ENCODE data around the gene LYSMD2. TPM values are rescaled to one million over a fixed set of nuclear protein-coding genes. Genes with fewer than 3 reads are reported as not detected.

The LYSMD2 gene
- polyA plus RNA-seq, 2 donors, result 5.2 to 5.9 TPM

DNA sequence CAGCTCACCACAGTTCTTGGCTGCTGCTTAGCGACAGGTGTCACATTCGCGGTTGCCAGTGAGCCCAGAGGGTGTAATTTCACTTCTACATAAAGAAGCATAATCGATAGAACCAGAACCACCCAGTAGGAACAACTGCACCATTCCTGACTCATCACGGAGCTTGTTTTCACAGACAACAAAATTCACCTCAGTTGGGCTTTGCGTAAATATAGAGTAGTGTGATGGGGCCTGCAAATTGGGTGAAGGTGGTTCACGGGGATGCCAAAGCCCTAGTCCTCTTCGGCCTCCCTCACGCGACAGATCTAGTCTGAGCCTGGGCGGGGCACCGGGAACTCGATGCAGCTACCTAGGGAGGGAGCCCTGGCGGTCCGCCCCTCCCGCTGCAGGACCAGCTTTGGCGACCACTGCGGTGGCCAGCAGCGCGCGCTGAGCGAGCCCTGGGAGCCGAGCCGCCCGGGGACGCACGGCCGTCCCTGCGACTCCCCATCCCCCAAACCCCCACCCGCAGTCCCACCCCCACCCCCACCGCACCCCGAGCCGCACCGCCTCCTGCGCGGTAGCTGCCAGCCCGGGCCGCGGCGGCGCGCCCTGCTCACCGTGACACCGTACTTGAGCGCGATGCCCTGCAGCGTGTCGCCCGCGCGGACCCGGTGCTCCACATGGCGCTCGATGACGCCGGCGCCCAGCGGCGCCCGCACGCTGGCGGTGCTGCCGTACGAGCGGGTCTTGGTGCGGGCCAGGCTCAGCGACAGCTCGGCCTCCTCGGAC lies 519 bp downstream of the LYSMD2 start:
- peak overlapping the region; percentile 84 to 86 for H3K27ac ChIP-seq (ENCODE audit: low read depth in 2 of 2, low read length in 1 of 2)
- H3K9me3 ChIP-seq (ENCODE audit: control insufficient read depth in 2 of 2, insufficient read depth in 1 of 2, low read depth in 1 of 2, low read length in 1 of 2), result no peaks in the 10 kb centered on the region
- H3K27me3 ChIP-seq (ENCODE audit: control insufficient read depth in 1 of 2, insufficient read depth in 2 of 2, low read length in 2 of 2), result no peaks in the 10 kb centered on the region
- peaks cover 2% of the 10 kb centered on the region in 2 donors for H3K4me1 ChIP-seq (ENCODE audit: control insufficient read depth in 2 of 2, insufficient read depth in 2 of 2, low read length in 1 of 2)
- peaks cover 0 to 3% of the 10 kb centered on the region in 2 donors for H3K36me3 ChIP-seq (ENCODE audit: control insufficient read depth in 2 of 2, insufficient read depth in 2 of 2, low read length in 1 of 2)
- peak overlapping the region; percentile 62 to 71 for H3K4me3 ChIP-seq (ENCODE audit: low read depth in 1 of 2, low read length in 2 of 2)
- 1% methylated on average over 64 to 69 of the region's 69 CpGs for WGBS, 2 donors

DNA sequence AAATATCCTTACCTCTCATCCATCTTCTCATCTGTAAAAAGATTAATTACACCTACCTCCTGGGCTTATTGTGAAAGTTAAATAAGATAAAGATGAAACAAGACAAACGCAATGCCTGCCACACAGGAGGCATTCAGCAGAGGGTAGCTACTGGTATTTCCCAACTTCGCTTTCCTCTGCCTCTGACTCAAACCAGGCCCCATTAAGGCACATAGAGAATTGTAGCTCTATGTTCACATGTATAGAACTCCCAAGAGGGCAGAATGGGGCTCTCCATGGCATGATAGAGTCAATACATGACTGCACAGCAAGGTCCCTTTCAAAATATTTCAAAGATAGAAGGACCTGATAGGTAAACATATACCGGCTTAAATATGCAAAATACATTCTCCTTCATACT lies 1.4 kb downstream of the LYSMD2 start:
- Histone ChIP-seq H3K4me1 (ENCODE audit: control insufficient read depth in 2 of 2, insufficient read depth in 2 of 2, low read length in 1 of 2) (peaks cover 3% of the 10 kb centered on the region in 2 donors), H3K36me3 (ENCODE audit: control insufficient read depth in 2 of 2, insufficient read depth in 2 of 2, low read length in 1 of 2) (peaks cover 0 to 3% of the 10 kb centered on the region in 2 donors), H3K9me3 (ENCODE audit: control insufficient read depth in 2 of 2, insufficient read depth in 1 of 2, low read depth in 1 of 2, low read length in 1 of 2) (no peaks in the 10 kb centered on the region), H3K4me3 (ENCODE audit: low read depth in 1 of 2, low read length in 2 of 2) (peak overlapping the region in 1 of 2 donors; percentile 62), H3K27ac (ENCODE audit: low read depth in 2 of 2, low read length in 1 of 2) (no peak overlapping the region), H3K27me3 (ENCODE audit: control insufficient read depth in 1 of 2, insufficient read depth in 2 of 2, low read length in 2 of 2) (no peaks in the 10 kb centered on the region)
- 40 to 46% methylated on average over 3 of the region's 3 CpGs for WGBS, 2 donors

- peaks cover 3% of the 10 kb centered on the region in 2 donors for H3K4me1 ChIP-seq (ENCODE audit: control insufficient read depth in 2 of 2, insufficient read depth in 2 of 2, low read length in 1 of 2)
- H3K36me3 ChIP-seq (ENCODE audit: control insufficient read depth in 2 of 2, insufficient read depth in 2 of 2, low read length in 1 of 2), result peaks cover 0 to 3% of the 10 kb centered on the region in 2 donors
- WGBS, 2 donors, result 49 to 67% methylated on average over 5 of the region's 5 CpGs
- H3K27ac ChIP-seq (ENCODE audit: low read depth in 2 of 2, low read length in 1 of 2), result no peak overlapping the region
- H3K9me3 ChIP-seq (ENCODE audit: control insufficient read depth in 2 of 2, insufficient read depth in 1 of 2, low read depth in 1 of 2, low read length in 1 of 2), result no peaks in the 10 kb centered on the region
- no peak overlapping the region for H3K4me3 ChIP-seq (ENCODE audit: low read depth in 1 of 2, low read length in 2 of 2)
- no peaks in the 10 kb centered on the region for H3K27me3 ChIP-seq (ENCODE audit: control insufficient read depth in 1 of 2, insufficient read depth in 2 of 2, low read length in 2 of 2)
Measured at GRCh38 chr15:51735228-51736010, 2.0 kb downstream of the LYSMD2 start.

DNA sequence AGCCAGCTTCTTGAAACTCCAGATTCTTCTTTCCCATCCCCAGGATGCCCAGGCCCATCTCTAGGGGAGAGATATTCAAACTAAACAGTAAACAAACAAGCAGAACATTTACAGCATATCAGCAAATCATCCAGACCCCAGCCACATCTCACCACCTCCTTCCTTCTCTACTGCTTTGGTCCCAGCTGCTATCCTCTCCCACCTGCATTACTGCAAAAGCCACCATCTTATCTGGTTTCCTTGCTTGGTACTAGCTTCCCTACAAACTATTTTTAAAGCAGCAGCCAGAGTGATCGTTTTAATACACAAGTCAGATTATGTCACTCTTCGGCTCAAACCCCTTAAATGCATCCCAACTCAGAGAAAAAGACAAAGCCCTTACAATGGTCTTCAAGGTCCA lies 4.8 kb downstream of the LYSMD2 start:
- H3K4me1 ChIP-seq (ENCODE audit: control insufficient read depth in 2 of 2, insufficient read depth in 2 of 2, low read length in 1 of 2), result peaks cover 3 to 5% of the 10 kb centered on the region in 2 donors
- no peaks in the 10 kb centered on the region for H3K9me3 ChIP-seq (ENCODE audit: control insufficient read depth in 2 of 2, insufficient read depth in 1 of 2, low read depth in 1 of 2, low read length in 1 of 2)
- peaks cover 0 to 3% of the 10 kb centered on the region in 2 donors for H3K36me3 ChIP-seq (ENCODE audit: control insufficient read depth in 2 of 2, insufficient read depth in 2 of 2, low read length in 1 of 2)
- no peak overlapping the region for H3K27ac ChIP-seq (ENCODE audit: low read depth in 2 of 2, low read length in 1 of 2)
- no peaks in the 10 kb centered on the region for H3K27me3 ChIP-seq (ENCODE audit: control insufficient read depth in 1 of 2, insufficient read depth in 2 of 2, low read length in 2 of 2)
- no peak overlapping the region for H3K4me3 ChIP-seq (ENCODE audit: low read depth in 1 of 2, low read length in 2 of 2)
- 72 to 83% methylated on average over 2 of the region's 2 CpGs for WGBS, 2 donors

- WGBS, 2 donors, result 19 to 23% methylated on average over 5 of the region's 5 CpGs
- peaks cover 0 to 3% of the 10 kb centered on the region in 2 donors for H3K36me3 ChIP-seq (ENCODE audit: control insufficient read depth in 2 of 2, insufficient read depth in 2 of 2, low read length in 1 of 2)
Measured at GRCh38 chr15:51731549-51732267, 5.7 kb downstream of the LYSMD2 start.

DNA sequence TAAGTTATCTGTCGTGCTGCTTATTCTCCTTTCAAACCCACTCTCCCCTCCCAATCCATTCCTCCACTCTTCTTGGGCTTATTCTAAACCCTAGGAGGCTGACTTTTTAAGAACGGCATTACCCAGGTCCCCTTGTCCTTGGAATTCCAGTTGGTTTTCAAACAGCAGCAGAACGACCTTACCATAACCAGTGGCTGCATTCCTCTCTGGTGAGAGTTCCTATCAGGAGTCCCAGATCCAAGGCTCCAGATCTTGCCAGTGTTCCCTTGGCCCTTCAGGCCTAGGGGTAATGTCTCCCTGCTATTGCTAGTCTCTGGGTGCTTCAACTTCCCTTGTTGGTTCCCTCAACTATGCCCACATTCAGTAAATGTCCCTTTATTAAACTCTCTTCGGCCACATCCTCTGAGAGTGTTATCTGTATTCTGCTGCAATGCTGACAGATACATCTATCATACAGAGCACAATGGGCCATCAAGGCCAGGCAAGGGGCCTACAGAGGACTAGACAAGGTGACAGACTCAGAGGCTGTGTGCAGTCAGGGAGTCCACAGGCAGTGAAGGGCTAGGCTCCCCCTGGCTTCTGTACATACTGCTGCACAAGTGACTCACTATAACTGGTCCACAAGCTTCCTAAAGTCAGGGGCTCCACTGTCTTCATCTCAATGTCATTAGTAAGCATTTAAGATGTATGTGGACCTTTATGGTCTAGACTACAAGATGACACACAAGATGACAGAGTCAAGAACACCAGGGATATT lies 10.1 kb downstream of the LYSMD2 start:
- H3K36me3 ChIP-seq (ENCODE audit: control insufficient read depth in 2 of 2, insufficient read depth in 2 of 2, low read length in 1 of 2), result no peaks in the 10 kb centered on the region
- no peak overlapping the region for H3K4me3 ChIP-seq (ENCODE audit: low read depth in 1 of 2, low read length in 2 of 2)
- H3K4me1 ChIP-seq (ENCODE audit: control insufficient read depth in 2 of 2, insufficient read depth in 2 of 2, low read length in 1 of 2), result peaks cover 5 to 9% of the 10 kb centered on the region in 2 donors
- 76 to 85% methylated on average over 4 of the region's 4 CpGs for WGBS, 2 donors
- no peaks in the 10 kb centered on the region for H3K27me3 ChIP-seq (ENCODE audit: control insufficient read depth in 1 of 2, insufficient read depth in 2 of 2, low read length in 2 of 2)
- no peaks in the 10 kb centered on the region for H3K9me3 ChIP-seq (ENCODE audit: control insufficient read depth in 2 of 2, insufficient read depth in 1 of 2, low read depth in 1 of 2, low read length in 1 of 2)
- no peak overlapping the region for H3K27ac ChIP-seq (ENCODE audit: low read depth in 2 of 2, low read length in 1 of 2)

More at GRCh38 chr15:51731549-51732267, 5.7 kb downstream of the LYSMD2 start:
- no peaks in the 10 kb centered on the region for H3K9me3 ChIP-seq (ENCODE audit: control insufficient read depth in 2 of 2, insufficient read depth in 1 of 2, low read depth in 1 of 2, low read length in 1 of 2)
- H3K27me3 ChIP-seq (ENCODE audit: control insufficient read depth in 1 of 2, insufficient read depth in 2 of 2, low read length in 2 of 2), result no peaks in the 10 kb centered on the region
- H3K4me3 ChIP-seq (ENCODE audit: low read depth in 1 of 2, low read length in 2 of 2), result peak overlapping the region; percentile 10 to 34
- peaks cover 5% of the 10 kb centered on the region in 2 donors for H3K4me1 ChIP-seq (ENCODE audit: control insufficient read depth in 2 of 2, insufficient read depth in 2 of 2, low read length in 1 of 2)
- H3K27ac ChIP-seq (ENCODE audit: low read depth in 2 of 2, low read length in 1 of 2), result peak overlapping the region; percentile 80 to 84

GRCh38 chr15:51726302-51727073 lies 11.0 kb downstream of the LYSMD2 start:
- 24 to 27% methylated on average over 5 of the region's 5 CpGs for WGBS, 2 donors
- Histone ChIP-seq H3K4me3 (ENCODE audit: low read depth in 1 of 2, low read length in 2 of 2) (no peak overlapping the region), H3K4me1 (ENCODE audit: control insufficient read depth in 2 of 2, insufficient read depth in 2 of 2, low read length in 1 of 2) (peaks cover 2 to 7% of the 10 kb centered on the region in 2 donors), H3K27ac (ENCODE audit: low read depth in 2 of 2, low read length in 1 of 2) (no peak overlapping the region), H3K9me3 (ENCODE audit: control insufficient read depth in 2 of 2, insufficient read depth in 1 of 2, low read depth in 1 of 2, low read length in 1 of 2) (no peaks in the 10 kb centered on the region), H3K27me3 (ENCODE audit: control insufficient read depth in 1 of 2, insufficient read depth in 2 of 2, low read length in 2 of 2) (no peaks in the 10 kb centered on the region), H3K36me3 (ENCODE audit: control insufficient read depth in 2 of 2, insufficient read depth in 2 of 2, low read length in 1 of 2) (no peaks in the 10 kb centered on the region)

DNA sequence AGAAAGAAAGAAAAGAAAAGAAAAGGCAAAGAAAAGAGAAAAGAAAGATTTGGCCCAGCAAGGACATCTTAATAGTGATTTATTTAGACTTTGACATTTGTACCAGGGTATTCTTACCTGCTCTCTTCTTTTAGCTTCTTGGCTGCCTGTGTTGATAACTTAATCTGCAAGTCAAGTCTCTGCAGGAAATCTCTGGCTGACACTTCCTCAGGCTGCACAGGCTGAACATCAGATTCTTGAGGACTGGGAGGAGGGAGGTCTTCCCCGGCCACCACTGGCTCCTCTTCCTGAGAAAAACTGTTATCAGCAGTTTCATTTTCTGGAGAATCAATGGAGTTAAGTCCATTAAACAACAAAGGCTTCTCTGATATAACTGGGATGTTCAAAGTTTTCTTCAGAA lies 12.8 kb downstream of the LYSMD2 start:
- Histone ChIP-seq H3K4me1 (ENCODE audit: control insufficient read depth in 2 of 2, insufficient read depth in 2 of 2, low read length in 1 of 2) (peaks cover 0 to 7% of the 10 kb centered on the region in 2 donors), H3K36me3 (ENCODE audit: control insufficient read depth in 2 of 2, insufficient read depth in 2 of 2, low read length in 1 of 2) (peaks cover 0 to 5% of the 10 kb centered on the region in 2 donors), H3K27me3 (ENCODE audit: control insufficient read depth in 1 of 2, insufficient read depth in 2 of 2, low read length in 2 of 2) (no peaks in the 10 kb centered on the region), H3K4me3 (ENCODE audit: low read depth in 1 of 2, low read length in 2 of 2) (no peak overlapping the region), H3K27ac (ENCODE audit: low read depth in 2 of 2, low read length in 1 of 2) (no peak overlapping the region), H3K9me3 (ENCODE audit: control insufficient read depth in 2 of 2, insufficient read depth in 1 of 2, low read depth in 1 of 2, low read length in 1 of 2) (no peaks in the 10 kb centered on the region)
- 7 to 19% methylated on average over 1 of the region's 1 CpG for WGBS, 2 donors
